GM19328 (cell line): Measurements from ENCODE around the gene RNF114.
"Not testable (repeated sequence)": the region's sequence is repeated elsewhere in the genome, so short reads cannot be mapped to it uniquely, and the experiment has no call there.

Experiments
- ATAC-seq: cut with Tn5 transposase; IDR thresholded peaks from one replicate; pipeline ENCODE4 v1.9.1; 2021; ENCODE audit warnings: mild to moderate bottlenecking, moderate library complexity; ENCODE audit not compliant: unreplicated experiment

The RNF114 gene

DNA sequence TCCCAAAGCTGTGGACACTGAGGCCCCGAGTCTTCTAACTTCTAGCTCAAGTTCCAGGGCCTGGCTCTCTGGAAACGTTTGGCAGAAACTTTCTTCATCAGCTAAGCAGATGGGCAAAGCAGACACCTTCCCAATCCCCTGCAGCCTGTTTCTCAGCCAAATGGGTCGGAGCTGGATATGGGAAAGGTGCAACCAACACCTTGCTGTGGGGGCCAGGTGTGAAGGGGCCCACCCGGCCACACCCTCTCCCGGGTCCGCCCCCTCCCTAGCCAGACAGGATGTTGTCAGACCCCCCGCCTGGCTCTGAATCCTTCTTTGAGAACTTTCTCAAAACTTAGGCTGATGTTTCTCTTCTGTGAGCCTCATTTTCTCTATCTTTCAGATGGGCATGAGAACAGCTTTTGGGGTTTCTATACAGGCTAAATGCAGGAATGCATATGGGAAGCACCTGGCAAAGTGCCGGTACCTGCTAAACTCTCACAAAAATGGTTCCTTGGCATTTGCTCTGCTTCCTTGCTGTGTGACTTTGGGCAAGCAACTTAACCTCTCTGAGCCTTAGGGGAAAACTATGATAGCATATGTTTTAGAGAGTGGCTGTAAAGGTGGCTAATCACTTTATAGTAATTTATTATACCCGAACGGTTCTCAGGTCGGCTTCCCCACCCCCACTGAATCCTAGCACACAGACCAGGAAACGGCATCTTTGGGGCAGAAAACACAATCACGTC, 48.4 kb downstream of the RNF114 start:
- ATAC-seq, result no peak

DNA sequence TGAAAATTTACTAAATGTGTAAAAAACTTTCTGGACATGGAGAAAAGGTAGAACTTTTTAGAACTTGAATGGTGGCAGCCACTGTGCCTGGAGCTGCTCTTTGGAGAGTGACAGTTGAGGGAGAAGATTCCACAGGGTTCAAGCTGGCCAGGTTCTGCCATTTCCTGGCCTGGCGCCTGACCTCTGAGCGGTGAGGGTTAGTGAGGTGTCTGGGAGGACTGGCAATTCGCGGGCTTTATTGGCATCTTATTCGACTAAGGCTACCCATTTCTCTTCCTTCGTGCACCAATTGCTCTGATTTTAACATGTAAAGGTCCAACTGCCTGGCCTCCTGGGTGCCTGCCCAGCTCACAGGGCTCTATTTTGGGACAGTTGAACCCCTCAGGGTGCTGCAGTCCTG, 49.0 kb downstream of the RNF114 start:
- no peak for ATAC-seq

DNA sequence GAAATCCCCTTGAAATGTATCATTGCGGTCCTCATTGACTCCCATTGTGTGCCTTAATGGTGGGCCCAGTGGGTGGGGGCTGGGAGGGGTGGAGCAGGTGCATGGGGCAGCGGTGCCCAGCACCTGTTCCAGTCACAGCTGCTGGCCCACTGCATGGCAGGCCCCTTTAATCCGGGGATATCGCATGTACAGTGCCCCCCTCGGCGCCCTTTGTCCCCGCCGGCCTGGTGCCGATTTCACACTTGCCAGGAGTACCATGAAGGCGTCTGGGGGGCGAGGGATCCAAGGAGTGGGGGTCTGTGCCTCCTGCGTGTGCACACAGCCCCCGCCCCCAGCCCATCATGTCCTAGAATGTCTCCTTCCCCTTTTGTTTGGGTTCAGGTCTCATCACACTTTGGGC, 49.4 kb downstream of the RNF114 start:
- ATAC-seq, result no peak

DNA sequence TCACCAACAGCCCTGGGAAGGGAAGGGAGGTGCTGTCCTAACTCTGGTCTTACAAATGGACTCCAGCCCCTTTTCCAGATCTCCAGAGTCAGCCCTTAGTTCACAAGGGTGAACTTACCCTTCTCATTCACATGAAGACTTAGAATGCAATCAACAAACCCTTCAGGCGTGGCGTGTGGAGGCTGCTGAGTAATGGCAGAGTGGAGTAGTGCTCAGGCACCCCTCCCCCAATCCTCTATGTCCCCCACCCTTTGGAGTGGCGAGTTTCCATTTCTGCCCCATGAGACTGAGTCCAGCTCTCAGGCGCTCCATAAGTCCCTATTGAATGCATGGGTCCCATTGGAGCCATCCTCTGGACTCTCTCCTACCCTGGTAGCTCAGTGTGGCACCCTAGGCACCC, 49.9 kb downstream of the RNF114 start:
- no peak for ATAC-seq

DNA sequence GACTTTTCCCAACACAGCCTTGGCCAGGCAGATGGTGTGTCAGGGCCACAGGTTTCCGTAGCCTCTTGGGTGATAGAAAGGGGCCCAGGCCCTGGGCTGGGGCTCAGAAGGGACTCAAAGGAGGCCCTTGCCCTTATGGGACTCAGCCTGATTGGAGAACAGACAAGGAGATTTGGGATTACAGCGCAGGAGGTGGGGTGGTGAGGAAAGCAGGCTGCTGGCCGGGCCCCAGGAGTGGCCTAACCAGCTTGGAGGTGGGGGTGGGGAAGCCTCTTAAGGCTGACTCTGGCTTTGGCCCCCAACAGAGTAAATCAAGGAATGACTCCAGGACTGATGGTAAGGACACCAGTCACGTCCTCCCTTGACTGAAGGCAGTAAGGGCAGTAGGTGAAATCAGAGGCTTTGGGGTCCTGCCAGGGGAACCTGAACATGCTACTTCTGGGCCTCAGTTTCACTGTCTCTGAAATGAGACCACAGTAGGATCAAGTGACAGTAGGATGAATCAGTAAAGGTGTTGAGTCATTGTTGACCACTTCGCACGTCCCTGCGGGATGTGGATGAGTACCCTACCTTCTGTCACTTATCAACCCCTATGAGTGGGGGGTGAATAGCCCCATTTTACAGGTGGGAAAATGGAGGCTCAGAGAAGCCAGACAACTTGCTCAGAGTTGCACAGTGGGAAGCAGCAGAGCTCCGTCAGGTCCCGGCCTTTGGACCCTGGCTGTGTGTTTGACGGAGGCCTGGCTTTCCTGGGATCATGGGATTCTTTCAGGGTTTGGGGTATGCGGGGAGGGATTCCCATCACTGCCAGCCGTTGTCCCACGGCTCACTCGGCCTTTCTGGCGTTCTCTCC, 51.0 kb downstream of the RNF114 start:
- ATAC-seq, result no peak

DNA sequence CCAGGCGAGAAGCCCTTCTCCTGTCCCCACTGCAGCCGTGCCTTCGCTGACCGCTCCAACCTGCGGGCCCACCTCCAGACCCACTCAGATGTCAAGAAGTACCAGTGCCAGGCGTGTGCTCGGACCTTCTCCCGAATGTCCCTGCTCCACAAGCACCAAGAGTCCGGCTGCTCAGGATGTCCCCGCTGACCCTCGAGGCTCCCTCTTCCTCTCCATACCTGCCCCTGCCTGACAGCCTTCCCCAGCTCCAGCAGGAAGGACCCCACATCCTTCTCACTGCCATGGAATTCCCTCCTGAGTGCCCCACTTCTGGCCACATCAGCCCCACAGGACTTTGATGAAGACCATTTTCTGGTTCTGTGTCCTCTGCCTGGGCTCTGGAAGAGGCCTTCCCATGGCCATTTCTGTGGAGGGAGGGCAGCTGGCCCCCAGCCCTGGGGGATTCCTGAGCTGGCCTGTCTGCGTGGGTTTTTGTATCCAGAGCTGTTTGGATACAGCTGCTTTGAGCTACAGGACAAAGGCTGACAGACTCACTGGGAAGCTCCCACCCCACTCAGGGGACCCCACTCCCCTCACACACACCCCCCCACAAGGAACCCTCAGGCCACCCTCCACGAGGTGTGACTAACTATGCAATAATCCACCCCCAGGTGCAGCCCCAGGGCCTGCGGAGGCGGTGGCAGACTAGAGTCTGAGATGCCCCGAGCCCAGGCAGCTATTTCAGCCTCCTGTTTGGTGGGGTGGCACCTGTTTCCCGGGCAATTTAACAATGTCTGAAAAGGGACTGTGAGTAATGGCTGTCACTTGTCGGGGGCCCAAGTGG, 51.9 kb downstream of the RNF114 start:
- no peak for ATAC-seq

DNA sequence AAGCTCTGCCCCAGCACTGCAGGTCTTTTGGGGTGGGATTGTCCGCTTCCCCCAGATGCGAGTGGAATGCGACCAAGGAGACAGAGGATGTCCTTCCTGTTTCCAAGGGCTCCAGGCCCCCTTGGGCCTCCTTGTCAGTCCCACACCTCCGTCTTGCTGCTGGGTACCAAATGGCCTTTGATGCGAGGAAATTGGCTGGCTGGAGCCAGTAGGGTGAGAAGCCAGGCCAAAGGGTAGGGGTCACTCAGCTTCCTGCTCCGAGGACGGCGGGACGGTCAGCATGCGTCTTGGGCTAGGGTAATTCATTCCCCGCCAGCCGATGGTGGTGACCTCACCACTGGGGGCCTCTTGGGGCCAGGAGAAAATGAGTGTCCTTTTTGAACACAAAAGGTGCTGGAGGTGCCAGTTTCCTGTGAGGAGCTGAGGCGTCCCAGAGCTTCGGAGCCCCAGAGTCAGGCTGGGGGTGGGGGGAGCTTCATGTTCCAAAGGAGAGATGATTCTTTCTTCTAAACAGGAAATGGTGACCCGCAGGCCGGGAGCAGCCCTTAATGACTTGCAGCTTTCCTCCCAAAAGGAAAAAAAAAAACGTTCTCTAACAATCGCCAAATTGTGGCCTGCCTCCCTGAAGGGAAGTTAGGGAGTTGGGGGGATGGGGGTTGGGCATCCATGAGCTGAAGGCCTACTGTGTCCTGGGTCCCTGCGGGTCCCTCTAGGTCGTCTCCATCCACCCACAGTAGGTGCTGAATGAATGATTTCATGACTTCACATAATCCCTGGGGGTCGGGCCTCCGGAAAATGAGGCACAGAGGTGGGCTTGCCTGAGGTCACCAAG, 53.3 kb downstream of the RNF114 start:
- no peak for ATAC-seq

DNA sequence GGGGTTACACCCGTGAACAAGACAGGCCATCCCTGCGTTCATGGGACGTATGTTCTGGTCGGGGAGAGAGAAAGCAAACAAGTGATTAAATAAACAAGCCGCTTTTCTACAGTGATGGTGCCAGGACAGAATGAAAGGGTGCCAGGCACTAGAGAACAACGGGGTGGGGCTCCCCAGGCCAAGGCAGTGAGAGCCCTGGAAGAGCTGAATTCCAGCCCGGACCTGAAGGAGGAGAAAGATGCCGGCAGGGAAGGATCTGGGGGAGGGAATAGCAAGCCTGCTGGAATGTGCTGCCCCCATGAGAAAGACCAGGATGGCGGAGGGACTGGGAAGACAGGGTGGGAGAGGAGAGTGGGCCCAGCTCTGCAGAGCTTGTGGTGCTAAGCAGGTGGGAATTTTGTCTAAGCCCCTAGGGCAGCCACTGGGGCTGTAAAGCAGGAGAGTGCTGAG, 54.1 kb downstream of the RNF114 start:
- ATAC-seq, result no peak

DNA sequence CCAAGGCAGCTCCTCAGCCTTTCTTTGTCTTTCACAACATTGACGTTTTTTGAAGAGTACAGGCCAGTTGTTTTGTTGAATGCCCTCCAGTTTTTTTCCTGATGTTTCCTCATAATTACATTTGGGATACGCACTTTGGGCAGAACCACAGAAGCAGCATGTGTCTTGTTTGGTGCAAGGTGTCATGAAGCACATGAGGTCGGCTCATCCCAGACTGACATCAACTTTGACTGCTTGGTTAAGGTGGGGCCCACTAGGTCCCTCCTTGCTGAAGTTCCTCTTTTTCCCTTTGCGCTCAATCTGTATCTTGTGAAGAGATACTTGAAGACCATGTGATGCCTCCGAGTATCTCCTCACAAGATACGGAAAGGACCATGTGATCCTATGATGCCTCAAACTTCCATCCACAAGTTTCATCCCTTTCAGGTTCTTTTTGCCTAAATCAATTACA, 57.1 kb downstream of the RNF114 start:
- no peak for ATAC-seq

DNA sequence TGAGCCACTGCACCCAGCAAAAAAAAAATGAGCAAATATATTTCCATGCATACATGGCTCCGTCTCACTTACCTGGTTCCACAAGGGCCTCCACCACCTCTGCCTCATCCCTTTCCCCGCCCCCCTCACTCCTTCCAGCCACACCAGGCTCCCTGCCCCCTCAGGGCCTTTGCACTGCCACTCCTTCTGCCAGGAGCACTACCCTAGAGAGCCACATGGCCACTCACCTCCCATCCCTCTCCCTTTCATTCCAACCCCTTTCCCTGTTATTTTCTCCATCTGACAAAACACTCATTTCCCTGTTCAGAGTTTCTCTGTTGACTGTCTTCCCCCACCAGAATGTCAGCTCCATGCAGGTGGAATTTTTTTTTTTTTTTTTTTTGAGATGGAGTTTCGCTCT, 59.4 kb downstream of the RNF114 start:
- ATAC-seq, result no peak

DNA sequence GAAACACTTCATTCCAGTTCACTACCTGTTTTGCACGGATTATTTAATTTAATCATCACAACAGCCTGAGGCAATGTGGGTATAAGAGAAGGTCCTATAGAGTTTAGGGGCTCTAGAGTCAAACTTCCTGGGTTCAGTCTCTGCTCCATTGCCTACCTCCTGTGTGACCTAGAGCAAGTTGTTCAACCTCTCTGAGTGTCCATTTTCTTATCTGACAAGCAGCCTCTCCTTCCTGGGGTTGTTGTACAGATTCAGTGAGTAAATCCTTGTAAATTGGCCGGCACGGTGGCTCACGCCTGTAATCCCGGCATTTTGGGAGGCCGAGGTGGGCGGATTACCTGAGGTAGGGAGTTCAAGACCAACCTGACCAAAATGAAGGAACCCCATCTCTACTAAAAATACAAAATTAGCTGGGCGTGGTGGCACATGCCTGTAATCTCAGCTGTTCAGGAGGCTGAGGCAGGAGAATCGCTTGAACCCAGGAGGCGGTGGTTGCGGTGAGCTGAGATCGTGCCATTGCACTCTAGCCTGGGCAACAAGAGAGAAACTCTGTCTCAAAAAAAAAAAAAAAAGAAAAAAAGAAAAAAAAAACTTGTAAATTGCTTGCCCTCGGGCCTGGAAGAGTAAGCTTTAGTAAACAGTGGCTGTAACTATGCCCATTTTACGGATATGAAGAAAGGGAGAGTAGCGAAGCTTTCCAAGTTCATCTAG, 62.4 kb downstream of the RNF114 start:
- not testable (repeated sequence) for ATAC-seq

DNA sequence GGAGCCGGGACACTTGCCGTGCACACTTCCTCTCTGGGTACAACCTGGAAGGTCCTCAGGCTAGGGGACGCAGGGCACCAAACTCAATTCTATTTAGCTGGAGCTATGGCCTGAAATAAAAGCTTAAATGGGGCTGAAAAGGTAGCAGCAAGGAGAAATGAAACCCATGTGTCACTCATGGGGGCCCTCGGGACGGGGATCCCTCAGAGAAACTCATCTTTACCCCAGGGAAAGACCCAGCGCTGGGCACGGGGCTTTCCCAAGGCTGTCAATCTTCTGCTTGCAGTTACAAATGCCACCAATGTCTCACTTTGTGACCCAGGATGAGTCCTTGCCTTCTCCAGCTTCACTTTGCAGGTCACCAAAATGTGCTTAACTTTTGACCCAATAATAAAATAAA, 63.1 kb downstream of the RNF114 start:
- no peak for ATAC-seq

DNA sequence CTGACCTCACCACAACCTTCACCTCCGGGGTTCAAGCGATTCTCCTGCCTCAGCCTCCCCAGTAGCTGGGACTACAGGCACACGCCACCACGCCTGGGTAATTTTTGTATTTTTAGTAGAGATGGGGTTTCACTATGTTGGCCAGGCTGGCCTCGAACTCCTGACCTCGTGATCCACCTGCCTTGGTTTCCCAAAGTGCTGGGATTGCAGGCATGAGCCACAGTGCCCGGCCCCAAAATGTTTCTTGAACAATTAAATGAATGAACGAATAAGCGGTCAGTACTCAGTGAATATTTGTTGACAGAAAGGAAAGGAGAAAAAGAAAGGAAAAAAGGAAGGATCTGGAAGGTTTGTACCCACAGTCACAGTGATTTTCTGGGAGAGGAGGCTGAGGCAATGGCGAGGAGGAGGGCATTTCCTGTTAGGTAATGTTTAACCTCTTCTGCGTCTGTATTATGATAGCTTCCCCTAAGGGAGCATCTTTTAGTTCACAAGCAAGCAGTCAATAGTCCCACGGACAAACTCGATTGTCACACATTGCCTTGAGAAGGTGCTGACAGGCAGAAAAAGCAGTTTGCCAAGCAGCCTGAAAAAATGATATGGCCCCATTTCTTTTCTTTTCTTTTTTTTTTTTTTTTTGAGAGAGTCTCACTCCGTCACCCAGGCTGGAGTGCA, 64.5 kb downstream of the RNF114 start:
- not testable (repeated sequence) for ATAC-seq

DNA sequence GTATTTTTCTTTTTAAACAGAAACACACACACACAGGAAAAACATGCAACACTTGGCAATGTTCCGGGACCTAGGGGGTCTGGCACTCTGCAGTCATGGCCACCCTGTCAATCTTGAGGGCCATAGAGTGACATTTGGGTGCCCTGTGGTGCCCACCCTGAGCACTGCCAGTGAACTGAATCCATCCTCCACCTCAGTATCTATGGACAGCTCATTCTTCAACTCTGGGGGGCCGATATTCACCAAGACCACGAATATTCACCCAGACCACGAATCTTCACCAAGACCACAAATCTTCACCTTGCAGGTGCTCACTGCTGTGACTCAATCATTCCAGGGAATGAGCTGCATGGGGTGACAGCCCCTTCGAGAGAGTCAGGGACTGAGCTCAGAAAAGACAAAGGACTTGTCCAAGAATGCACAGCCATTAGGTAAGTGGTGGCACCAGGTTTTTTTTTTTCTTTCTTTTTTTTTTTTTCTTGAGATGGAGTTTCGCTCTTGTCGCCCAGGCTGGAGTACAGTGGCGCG, 65.7 kb downstream of the RNF114 start:
- ATAC-seq, result no peak

DNA sequence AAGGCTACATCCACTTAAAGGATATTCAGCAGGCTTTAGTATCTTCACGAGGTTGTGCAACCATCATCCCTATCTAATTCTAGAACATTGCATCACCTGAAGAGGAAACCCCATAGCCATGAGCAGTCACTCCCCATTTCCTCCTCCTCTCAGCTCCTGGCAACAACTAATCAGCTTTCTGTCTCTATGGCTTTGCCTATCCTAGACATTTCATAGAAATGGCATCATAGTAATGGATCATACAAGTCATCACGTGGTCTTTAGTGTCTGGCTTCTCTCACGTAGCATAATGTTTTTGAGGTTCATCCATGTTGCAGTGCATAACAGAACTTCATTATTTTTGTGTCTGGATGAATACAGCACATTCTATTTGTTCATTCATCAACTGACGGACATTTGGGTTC, 67.1 kb downstream of the RNF114 start:
- ATAC-seq, result no peak
